Measurements from ENCODE around the gene MFSD8. TPM values are rescaled to one million over a fixed set of nuclear protein-coding genes. Genes with fewer than 3 reads are reported as not detected.

Gene MFSD8
- total and polyA plus RNA-seq, 4 donors, result 7.2 to 40.6 (median 17.9) TPM

DNA sequence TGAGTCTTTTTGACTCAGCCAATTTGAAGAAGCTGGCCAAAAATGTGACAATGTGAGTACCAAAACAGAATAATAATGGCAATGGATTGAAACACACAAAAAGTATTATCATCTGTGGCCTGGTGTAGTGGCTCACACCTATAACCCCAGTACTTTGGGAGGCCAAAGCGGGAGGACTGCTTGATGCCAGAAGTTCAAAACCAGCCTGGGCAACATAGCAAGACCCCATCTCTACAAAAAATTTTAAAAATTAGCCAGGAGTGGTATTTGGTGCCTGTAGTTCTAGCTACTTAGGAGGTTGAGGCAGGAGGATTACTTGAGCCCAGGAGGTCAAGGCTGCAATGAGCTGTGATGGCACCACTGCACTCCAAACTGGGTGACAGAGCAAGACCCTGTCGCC lies 42.7 kb downstream of the MFSD8 start:
- 96 to 100% methylated on average over 2 of the region's 2 CpGs for WGBS, 2 donors
- H3K36me3 ChIP-seq (ENCODE audit: control insufficient read depth in 4 of 4, insufficient read depth in 4 of 4, low read length in 4 of 4), result peaks cover 10 to 19% (median 13%) of the 10 kb centered on the region in 4 donors

GRCh38 chr4:127920521-127920920 lies 44.5 kb downstream of the MFSD8 start:
- Histone ChIP-seq H3K9ac (ENCODE audit: insufficient read depth in 1 of 2, low read length in 2 of 2) (no peak overlapping the region), H3K4me1 (ENCODE audit: control insufficient read depth in 5 of 5, insufficient read depth in 5 of 5, low read length in 5 of 5) (peaks cover 0 to 3% (median 0%) of the 10 kb centered on the region in 5 donors), H3K9me3 (ENCODE audit: control insufficient read depth in 4 of 4, insufficient read depth in 3 of 4, low read length in 3 of 4) (no peaks in the 10 kb centered on the region), H3K36me3 (ENCODE audit: control insufficient read depth in 4 of 4, insufficient read depth in 4 of 4, low read length in 4 of 4) (peaks cover 10 to 17% (median 13%) of the 10 kb centered on the region in 4 donors), H3K27me3 (ENCODE audit: control insufficient read depth in 3 of 3, insufficient read depth in 3 of 3, low read length in 2 of 3) (no peaks in the 10 kb centered on the region), H3K27ac (ENCODE audit: low read depth in 1 of 2, low read length in 1 of 2) (no peak overlapping the region), H3K4me3 (no peak overlapping the region)
- ATAC-seq (ENCODE audit: insufficient read depth, low FRiP score) (no peak), DNase-seq (no peak)
- 94 to 95% methylated on average over 3 of the region's 3 CpGs for WGBS, 2 donors
- TF ChIP-seq, protein P1, sequence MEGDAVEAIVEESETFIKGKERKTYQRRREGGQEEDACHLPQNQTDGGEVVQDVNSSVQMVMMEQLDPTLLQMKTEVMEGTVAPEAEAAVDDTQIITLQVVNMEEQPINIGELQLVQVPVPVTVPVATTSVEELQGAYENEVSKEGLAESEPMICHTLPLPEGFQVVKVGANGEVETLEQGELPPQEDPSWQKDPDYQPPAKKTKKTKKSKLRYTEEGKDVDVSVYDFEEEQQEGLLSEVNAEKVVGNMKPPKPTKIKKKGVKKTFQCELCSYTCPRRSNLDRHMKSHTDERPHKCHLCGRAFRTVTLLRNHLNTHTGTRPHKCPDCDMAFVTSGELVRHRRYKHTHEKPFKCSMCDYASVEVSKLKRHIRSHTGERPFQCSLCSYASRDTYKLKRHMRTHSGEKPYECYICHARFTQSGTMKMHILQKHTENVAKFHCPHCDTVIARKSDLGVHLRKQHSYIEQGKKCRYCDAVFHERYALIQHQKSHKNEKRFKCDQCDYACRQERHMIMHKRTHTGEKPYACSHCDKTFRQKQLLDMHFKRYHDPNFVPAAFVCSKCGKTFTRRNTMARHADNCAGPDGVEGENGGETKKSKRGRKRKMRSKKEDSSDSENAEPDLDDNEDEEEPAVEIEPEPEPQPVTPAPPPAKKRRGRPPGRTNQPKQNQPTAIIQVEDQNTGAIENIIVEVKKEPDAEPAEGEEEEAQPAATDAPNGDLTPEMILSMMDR (IDR thresholded peaks at IDR 0.05; ENCODE audit: control extremely low read depth, extremely low read depth), result no peak

More for the DNA sequence above, 42.7 kb downstream of the MFSD8 start:
- no peak for ATAC-seq (ENCODE audit: insufficient read depth, low FRiP score)
- Histone ChIP-seq H3K27ac (ENCODE audit: low read depth in 1 of 2, low read length in 1 of 2) (no peak overlapping the region), H3K4me1 (ENCODE audit: control insufficient read depth in 5 of 5, insufficient read depth in 5 of 5, low read length in 5 of 5) (peaks cover 0 to 2% (median 0%) of the 10 kb centered on the region in 5 donors), H3K9ac (ENCODE audit: insufficient read depth in 1 of 2, low read length in 2 of 2) (no peak overlapping the region), H3K9me3 (ENCODE audit: control insufficient read depth in 4 of 4, insufficient read depth in 3 of 4, low read length in 3 of 4) (no peaks in the 10 kb centered on the region), H3K4me3 (no peak overlapping the region), H3K27me3 (ENCODE audit: control insufficient read depth in 3 of 3, insufficient read depth in 3 of 3, low read length in 2 of 3) (no peaks in the 10 kb centered on the region)
- TF ChIP-seq, protein P1 (IDR thresholded peaks at IDR 0.05; ENCODE audit: control extremely low read depth, extremely low read depth), result no peak
- DNase-seq, result no peak

GRCh38 chr4:127917151-127917550 lies 47.8 kb downstream of the MFSD8 start:
- ATAC-seq (ENCODE audit: insufficient read depth, low FRiP score) (no peak), DNase-seq (no peak)
- peaks cover 0 to 3% (median 0%) of the 10 kb centered on the region in 5 donors for H3K4me1 ChIP-seq (ENCODE audit: control insufficient read depth in 5 of 5, insufficient read depth in 5 of 5, low read length in 5 of 5)
- TF ChIP-seq, protein P1 (IDR thresholded peaks at IDR 0.05; ENCODE audit: control extremely low read depth, extremely low read depth), result no peak
- H3K36me3 ChIP-seq (ENCODE audit: control insufficient read depth in 4 of 4, insufficient read depth in 4 of 4, low read length in 4 of 4), result peaks cover 10 to 17% (median 13%) of the 10 kb centered on the region in 4 donors
- H3K27me3 ChIP-seq (ENCODE audit: control insufficient read depth in 3 of 3, insufficient read depth in 3 of 3, low read length in 2 of 3), result no peaks in the 10 kb centered on the region
- no peaks in the 10 kb centered on the region for H3K9me3 ChIP-seq (ENCODE audit: control insufficient read depth in 4 of 4, insufficient read depth in 3 of 4, low read length in 3 of 4)
- H3K4me3 ChIP-seq, result no peak overlapping the region
- no peak overlapping the region for H3K9ac ChIP-seq (ENCODE audit: insufficient read depth in 1 of 2, low read length in 2 of 2)
- no peak overlapping the region for H3K27ac ChIP-seq (ENCODE audit: low read depth in 1 of 2, low read length in 1 of 2)

DNA sequence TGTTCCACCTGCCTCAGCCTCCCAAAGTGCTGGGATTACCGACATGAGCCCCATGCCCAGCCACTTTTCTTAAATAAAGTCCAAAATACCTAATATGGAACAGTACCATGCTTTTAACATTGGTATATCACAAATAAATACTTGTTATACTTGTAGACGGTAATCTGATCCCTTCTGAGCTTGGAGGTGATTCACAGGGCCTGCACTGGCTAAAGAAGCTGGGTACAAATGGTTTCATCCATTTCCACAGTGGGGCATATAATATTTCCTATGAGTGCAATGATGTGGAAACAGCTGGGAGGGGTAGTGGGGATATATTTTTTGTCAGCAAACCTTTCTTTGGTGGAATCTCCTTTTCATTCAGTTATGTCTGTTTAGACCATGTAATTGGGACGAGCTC lies 48.5 kb downstream of the MFSD8 start:
- DNase-seq, result no peak
- WGBS, 2 donors, result 98% methylated on average over 3 of the region's 3 CpGs
- no peaks in the 10 kb centered on the region for H3K27me3 ChIP-seq (ENCODE audit: control insufficient read depth in 3 of 3, insufficient read depth in 3 of 3, low read length in 2 of 3)
- H3K4me1 ChIP-seq (ENCODE audit: control insufficient read depth in 5 of 5, insufficient read depth in 5 of 5, low read length in 5 of 5), result peaks cover 0 to 3% (median 0%) of the 10 kb centered on the region in 5 donors
- H3K36me3 ChIP-seq (ENCODE audit: control insufficient read depth in 4 of 4, insufficient read depth in 4 of 4, low read length in 4 of 4), result peaks cover 10 to 14% (median 12%) of the 10 kb centered on the region in 4 donors
- no peak overlapping the region for H3K9ac ChIP-seq (ENCODE audit: insufficient read depth in 1 of 2, low read length in 2 of 2)
- ATAC-seq (ENCODE audit: insufficient read depth, low FRiP score), result no peak
- TF ChIP-seq, protein P1 (IDR thresholded peaks at IDR 0.05; ENCODE audit: control extremely low read depth, extremely low read depth), result no peak
- H3K9me3 ChIP-seq (ENCODE audit: control insufficient read depth in 4 of 4, insufficient read depth in 3 of 4, low read length in 3 of 4), result no peaks in the 10 kb centered on the region
- no peak overlapping the region for H3K27ac ChIP-seq (ENCODE audit: low read depth in 1 of 2, low read length in 1 of 2)
- H3K4me3 ChIP-seq, result no peak overlapping the region
